Loucy (cell line): Measurements from ENCODE around the gene SF3A1.

Experiments used
- EZH2phosphoT487 ChIP-seq: fragments of 200-600 bp; IDR thresholded peaks from 2 replicates; pipeline ENCODE4 v1.6.1; 2018; ENCODE audit warnings: antibody characterized with exemption, mild to moderate bottlenecking, moderate library complexity, borderline replicate concordance
- TF ChIP-seq, protein P1 (sequence below): fragments of 200-600 bp; sonication (generic); conservative IDR thresholded peaks from 2 replicates; pipeline ENCODE4 v1.5.1; 2014; ENCODE audit warnings: mild to moderate bottlenecking, antibody characterized with exemption, low read length

DNA sequence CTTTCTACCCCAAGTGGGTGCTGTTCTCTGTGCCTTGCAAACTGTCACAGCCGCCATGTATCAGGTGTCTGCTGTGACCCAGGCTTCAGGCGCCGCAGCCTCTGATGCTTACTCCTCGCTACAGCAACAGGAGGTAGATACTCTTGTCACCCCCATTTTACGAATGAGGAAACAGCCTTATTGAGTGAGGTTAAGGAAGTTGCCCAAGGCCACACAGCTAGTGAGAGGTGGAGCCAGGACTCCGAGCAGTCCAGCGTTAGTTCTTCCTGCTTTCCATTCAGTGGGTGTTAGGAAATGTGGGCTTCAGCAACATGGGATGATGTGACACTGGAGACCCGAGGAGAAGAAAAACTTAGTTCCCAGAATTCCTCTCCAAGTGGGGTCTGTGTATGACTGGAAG is 16.2 kb upstream of the SF3A1 start:
- TF ChIP-seq, protein P1, sequence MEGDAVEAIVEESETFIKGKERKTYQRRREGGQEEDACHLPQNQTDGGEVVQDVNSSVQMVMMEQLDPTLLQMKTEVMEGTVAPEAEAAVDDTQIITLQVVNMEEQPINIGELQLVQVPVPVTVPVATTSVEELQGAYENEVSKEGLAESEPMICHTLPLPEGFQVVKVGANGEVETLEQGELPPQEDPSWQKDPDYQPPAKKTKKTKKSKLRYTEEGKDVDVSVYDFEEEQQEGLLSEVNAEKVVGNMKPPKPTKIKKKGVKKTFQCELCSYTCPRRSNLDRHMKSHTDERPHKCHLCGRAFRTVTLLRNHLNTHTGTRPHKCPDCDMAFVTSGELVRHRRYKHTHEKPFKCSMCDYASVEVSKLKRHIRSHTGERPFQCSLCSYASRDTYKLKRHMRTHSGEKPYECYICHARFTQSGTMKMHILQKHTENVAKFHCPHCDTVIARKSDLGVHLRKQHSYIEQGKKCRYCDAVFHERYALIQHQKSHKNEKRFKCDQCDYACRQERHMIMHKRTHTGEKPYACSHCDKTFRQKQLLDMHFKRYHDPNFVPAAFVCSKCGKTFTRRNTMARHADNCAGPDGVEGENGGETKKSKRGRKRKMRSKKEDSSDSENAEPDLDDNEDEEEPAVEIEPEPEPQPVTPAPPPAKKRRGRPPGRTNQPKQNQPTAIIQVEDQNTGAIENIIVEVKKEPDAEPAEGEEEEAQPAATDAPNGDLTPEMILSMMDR: no peak
- no peak for TF ChIP-seq EZH2phosphoT487
